ENCODE data around the gene DNAJB14.

DNA sequence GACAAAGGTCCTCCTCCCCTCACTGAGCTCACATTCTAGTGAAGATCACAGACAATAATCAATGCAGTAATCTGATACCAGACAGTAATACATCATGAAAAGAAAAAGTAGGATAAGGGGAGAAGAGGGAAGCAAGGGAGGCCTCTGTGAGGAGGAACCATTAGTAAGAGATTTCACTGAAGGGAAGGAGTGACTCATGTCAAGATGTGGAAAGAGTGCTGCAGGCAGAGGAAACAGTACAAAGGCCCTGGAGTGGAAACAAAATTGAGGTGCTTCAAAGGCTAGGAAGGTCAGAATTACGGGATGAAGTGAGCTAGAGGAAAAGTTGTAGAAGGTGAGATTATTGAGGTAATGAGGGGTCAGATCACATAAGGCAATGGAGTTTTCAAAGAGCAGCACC lies 90.3 kb downstream of the DNAJB14 start:
- TF ChIP-seq, protein P1, sequence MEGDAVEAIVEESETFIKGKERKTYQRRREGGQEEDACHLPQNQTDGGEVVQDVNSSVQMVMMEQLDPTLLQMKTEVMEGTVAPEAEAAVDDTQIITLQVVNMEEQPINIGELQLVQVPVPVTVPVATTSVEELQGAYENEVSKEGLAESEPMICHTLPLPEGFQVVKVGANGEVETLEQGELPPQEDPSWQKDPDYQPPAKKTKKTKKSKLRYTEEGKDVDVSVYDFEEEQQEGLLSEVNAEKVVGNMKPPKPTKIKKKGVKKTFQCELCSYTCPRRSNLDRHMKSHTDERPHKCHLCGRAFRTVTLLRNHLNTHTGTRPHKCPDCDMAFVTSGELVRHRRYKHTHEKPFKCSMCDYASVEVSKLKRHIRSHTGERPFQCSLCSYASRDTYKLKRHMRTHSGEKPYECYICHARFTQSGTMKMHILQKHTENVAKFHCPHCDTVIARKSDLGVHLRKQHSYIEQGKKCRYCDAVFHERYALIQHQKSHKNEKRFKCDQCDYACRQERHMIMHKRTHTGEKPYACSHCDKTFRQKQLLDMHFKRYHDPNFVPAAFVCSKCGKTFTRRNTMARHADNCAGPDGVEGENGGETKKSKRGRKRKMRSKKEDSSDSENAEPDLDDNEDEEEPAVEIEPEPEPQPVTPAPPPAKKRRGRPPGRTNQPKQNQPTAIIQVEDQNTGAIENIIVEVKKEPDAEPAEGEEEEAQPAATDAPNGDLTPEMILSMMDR (IDR thresholded peaks at IDR 0.05), result no peak
- TF ChIP-seq POLR2A (IDR thresholded peaks at IDR 0.05), result no peak
- TF ChIP-seq EP300 (IDR thresholded peaks at IDR 0.05), result no peak
